Psoas muscle (tissue), 8 donors: ENCODE data around the gene SAPCD1. TPM values are rescaled to one million over a fixed set of nuclear protein-coding genes. Genes with fewer than 3 reads are reported as not detected.

ENCODE experiments used
- ATAC-seq, 4 donors: fragments of 200-7000 bp; cut with Tn5 transposase; one replicate each; pipeline ENCODE4 v1.9.1; 2020; ENCODE audit warnings: moderate library complexity in 3 of 4, mild to moderate bottlenecking in 2 of 4
- DNase-seq, 2 donors: peaks; one replicate each; pipeline ENCODE4 v3.0.0-alpha.2; 2020
- H3K27ac ChIP-seq: fragments of 200-600 bp; one replicate; pipeline ENCODE4 v1.8.0; 2022
- H3K27me3 ChIP-seq, 3 donors: fragments of 200-600 bp in 1 of 3; one replicate each; pipeline versions ENCODE4 v1.6.1 to v1.8.0; 2013 to 2022; ENCODE audit warnings: low read length in 2 of 3, mild to moderate bottlenecking in 2 of 3, moderate library complexity in 1 of 3; ENCODE audit not compliant: insufficient read depth in 3 of 3
- H3K36me3 ChIP-seq, 2 donors: fragments of 200-600 bp in 1 of 2; one replicate each; pipeline versions ENCODE4 v1.6.1 to v1.8.0; 2013 to 2022; ENCODE audit warnings: low read depth in 1 of 2, mild to moderate bottlenecking in 1 of 2, moderate library complexity in 1 of 2; ENCODE audit not compliant: insufficient read depth in 1 of 2
- H3K4me1 ChIP-seq: fragments of 200-600 bp; one replicate; pipeline ENCODE4 v1.8.0; 2022
- H3K4me3 ChIP-seq: fragments of 200-600 bp; one replicate; pipeline ENCODE4 v1.8.0; 2022; ENCODE audit warnings: mild to moderate bottlenecking
- H3K9me3 ChIP-seq: fragments of 200-600 bp; one replicate; pipeline ENCODE4 v1.8.0; 2022
- WGBS, 3 donors: extraction: QIAGEN DNeasy Blood & Tissue Kit; methylation state at CpG; one replicate each; pipeline versions ENCODE4 v1.1.6 to v1.1.7; 2013; 5-methylcytosine and 5-hydroxymethylcytosine counted together
- intact Hi-C, 2 donors: fragments of 100-400 bp; cut with DNase I; formaldehyde crosslinking; loops; one replicate each; pipeline versions ENCODE4 v1.11.0 to v1.14.2; 2022
- polyA plus RNA-seq, 3 donors: library from polyadenylated mRNA; stranded (reverse); fragments of 200-250 nt; gene quantifications; one replicate each; pipeline ENCODE4 v1.2.3, GENCODE V29; 2013
- total RNA-seq, 4 donors: library from RNA; stranded (reverse); fragmentation: NEBNext Ultra II Directional in 2 of 4; extraction: Animal tissue kit (Norgen Biotek cat#: 25700) in 2 of 4; gene quantifications; one replicate each; pipeline versions ENCODE4 v1.2.1 to v1.2.4, GENCODE V29; 2021 to 2023
- TF ChIP-seq, protein P1 (sequence below): fragments of 200-600 bp; IDR thresholded peaks from one replicate; pipeline ENCODE4 v1.8.0; 2022; ENCODE audit warnings: antibody characterized with exemption
- donor health status: healthy with polysubstance abuse.
- donor health status: DM: no; HTN: no; CAD: no; lungs with moderate emphysema.
- donor health status: Bipolar disorder and iron deficiency.
- donor health status: healthy.
- donor health status: DM: yes; HTN: yes; CAD: no.
- donor health status: DM: no; HTN: no; CAD: no.
- donor health status: DM: no; HTN: no; CAD: no.
- donor health status: DM: yes; HTN: yes; CAD: no.

SAPCD1 gene
- total and polyA plus RNA-seq, 7 donors = 0.13 to 0.78 (median 0.41) TPM; not detected in 3

DNA sequence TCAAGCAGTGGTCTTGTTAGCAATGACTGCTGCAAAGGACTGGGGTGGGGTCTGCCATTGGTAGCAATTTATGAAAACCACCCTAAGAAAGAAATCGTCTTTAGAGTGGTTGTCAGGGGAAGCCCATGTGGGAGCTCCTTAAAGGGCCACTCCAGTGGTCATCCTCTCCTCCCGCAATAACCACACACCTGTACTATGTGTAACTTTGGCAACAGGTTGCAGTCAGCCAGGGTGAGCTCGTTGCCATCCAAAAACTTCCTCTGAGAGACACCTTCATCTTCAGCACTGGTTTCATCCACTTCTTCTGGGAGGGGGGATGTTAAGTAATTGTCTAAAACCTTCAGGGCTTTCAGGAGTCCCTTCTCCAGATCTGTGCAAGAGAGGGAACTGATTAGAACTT lies 30.4 kb upstream of the SAPCD1 start:
- no peak for ATAC-seq
- H3K36me3 ChIP-seq = peaks cover 0 to 43% of the 10 kb centered on the region in 2 donors
- intact Hi-C loops = no loop called here

DNA sequence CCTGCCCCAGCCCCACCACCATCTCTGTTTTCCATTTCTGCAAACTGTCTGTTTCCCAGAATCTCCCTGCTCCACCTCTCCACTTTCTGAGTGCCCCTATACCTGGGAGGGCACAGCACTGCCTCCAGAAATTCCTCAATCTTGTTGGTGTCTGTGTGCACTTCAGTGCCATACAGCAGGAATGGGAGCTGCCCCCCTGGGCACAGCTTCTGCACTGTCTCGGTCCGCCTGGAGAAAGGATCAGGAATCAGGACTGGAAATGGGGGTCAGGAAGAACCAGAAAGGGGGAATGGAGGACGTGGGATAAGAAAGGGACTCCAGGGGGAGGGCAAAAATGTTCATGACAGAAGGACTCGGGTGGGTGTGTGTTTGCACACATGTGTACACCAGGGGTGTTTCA lies 28.7 kb upstream of the SAPCD1 start:
- peaks cover 0 to 35% of the 10 kb centered on the region in 2 donors for H3K36me3 ChIP-seq
- no peaks in the 10 kb centered on the region for H3K9me3 ChIP-seq
- no peak overlapping the region for H3K4me3 ChIP-seq
- peak overlapping the region; percentile 74 for H3K27ac ChIP-seq
- ATAC-seq (no peak), DNase-seq (no peak)
- TF ChIP-seq, protein P1, sequence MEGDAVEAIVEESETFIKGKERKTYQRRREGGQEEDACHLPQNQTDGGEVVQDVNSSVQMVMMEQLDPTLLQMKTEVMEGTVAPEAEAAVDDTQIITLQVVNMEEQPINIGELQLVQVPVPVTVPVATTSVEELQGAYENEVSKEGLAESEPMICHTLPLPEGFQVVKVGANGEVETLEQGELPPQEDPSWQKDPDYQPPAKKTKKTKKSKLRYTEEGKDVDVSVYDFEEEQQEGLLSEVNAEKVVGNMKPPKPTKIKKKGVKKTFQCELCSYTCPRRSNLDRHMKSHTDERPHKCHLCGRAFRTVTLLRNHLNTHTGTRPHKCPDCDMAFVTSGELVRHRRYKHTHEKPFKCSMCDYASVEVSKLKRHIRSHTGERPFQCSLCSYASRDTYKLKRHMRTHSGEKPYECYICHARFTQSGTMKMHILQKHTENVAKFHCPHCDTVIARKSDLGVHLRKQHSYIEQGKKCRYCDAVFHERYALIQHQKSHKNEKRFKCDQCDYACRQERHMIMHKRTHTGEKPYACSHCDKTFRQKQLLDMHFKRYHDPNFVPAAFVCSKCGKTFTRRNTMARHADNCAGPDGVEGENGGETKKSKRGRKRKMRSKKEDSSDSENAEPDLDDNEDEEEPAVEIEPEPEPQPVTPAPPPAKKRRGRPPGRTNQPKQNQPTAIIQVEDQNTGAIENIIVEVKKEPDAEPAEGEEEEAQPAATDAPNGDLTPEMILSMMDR = no peak
- intact Hi-C loops = no loop called here
- peaks cover 26% of the 10 kb centered on the region for H3K4me1 ChIP-seq
- WGBS, 3 donors = 82 to 92% (median 87%) methylated on average over 4 of the region's 4 CpGs
- H3K27me3 ChIP-seq = peaks cover 0 to 11% (median 0%) of the 10 kb centered on the region in 3 donors

More for the DNA sequence above, 30.4 kb upstream of the SAPCD1 start:
- WGBS, 3 donors = 71 to 77% (median 71%) methylated on average over 3 of the region's 3 CpGs
- Histone ChIP-seq H3K4me3 (no peak overlapping the region), H3K9me3 (no peaks in the 10 kb centered on the region), H3K4me1 (peaks cover 25% of the 10 kb centered on the region), H3K27me3 (peaks cover 0 to 11% (median 0%) of the 10 kb centered on the region in 3 donors), H3K27ac (no peak overlapping the region)
- TF ChIP-seq, protein P1 = no peak
- DNase-seq = no peak

DNA sequence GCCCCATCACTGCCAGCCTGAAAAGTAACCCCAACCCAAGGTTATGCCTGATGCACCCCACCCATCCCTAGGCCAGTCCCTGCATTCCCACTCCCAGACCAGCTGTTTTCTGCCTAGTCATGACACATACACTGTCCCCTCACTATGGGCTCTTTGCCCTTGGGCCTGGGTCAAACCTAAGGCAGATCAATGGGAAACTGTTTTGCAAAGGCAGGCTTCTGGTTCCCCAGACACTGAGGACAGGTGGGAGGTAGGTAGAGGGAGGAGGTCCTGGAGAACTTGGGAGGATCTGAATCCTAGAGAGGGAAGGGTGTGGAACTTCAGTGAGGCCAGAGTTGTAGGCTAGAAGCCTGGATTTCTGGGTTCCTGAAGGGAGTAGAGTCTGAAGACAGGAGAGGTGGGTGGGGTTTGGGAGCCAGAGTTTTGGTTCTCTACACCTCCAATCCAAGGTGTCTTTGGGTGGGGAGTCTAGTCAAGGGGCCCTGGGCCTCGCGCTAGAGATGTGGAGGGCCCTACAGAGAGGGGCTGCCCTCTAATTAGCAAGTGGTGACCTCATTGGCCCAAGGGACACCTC lies 28.1 kb upstream of the SAPCD1 start:
- H3K27me3 ChIP-seq = peaks cover 0 to 11% (median 0%) of the 10 kb centered on the region in 3 donors
- ATAC-seq = peak in 1 of 4 donors; percentile 20
- DNase-seq = no peak
- intact Hi-C loops = no loop called here
- WGBS, 3 donors = 38 to 53% (median 53%) methylated on average over 2 of the region's 2 CpGs
- H3K4me3 ChIP-seq = peak overlapping the region; percentile 71
- H3K9me3 ChIP-seq = no peaks in the 10 kb centered on the region
- peak overlapping the region; percentile 74 for H3K27ac ChIP-seq
- H3K36me3 ChIP-seq = peaks cover 0 to 35% of the 10 kb centered on the region in 2 donors
- TF ChIP-seq, protein P1 = no peak
- peaks cover 24% of the 10 kb centered on the region for H3K4me1 ChIP-seq

DNA sequence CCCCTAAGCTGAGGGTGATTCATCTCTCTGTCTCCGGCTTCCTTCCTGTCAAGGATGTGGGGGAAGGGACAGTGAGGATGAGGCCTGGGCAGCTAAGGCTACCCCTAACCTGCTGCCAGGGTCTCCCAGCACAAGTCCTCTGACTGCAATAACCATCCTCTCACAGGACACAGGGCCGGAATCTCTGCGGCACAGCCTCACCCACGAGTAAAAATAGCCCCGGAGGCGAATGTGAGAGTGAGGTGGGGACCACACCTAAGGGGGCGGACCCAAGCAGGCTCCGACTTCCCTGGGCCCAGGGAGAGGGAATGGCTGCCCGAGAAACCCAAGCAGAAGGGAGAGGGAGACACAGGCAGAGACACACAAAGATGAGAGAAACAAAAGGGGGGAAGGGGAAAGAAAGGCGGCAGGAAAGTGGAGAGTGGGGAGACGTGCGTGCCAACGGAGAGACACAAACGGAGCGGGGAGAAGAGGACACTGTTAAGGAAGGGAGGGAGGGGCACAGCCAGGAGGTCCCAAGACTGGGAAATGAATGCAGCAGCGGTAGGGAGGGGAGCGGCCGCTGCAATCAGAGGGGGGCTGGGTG lies 27.5 kb upstream of the SAPCD1 start:
- no peaks in the 10 kb centered on the region for H3K9me3 ChIP-seq
- peak in 1 of 4 donors; percentile 26 for ATAC-seq
- H3K27ac ChIP-seq = peak overlapping the region; percentile 74
- peaks cover 0 to 11% (median 0%) of the 10 kb centered on the region in 3 donors for H3K27me3 ChIP-seq
- H3K4me3 ChIP-seq = peak overlapping the region; percentile 71
- no peak for DNase-seq
- H3K36me3 ChIP-seq = peaks cover 0 to 35% of the 10 kb centered on the region in 2 donors
- 13 to 17% (median 14%) methylated on average over 18 of the region's 18 CpGs for WGBS, 3 donors
- TF ChIP-seq, protein P1 = no peak
- H3K4me1 ChIP-seq = peaks cover 27% of the 10 kb centered on the region
- intact Hi-C loops = loop anchor here in 1 of 2 donors (5.0 kb wide), 1 partner anchor 68 kb away; the partner anchor contains the start of genes CSNK2B and LY6G5B
